GM19397 (cell line): ENCODE measurements around the gene SLC16A10.
"Not testable (repeated sequence)": the region's sequence is repeated elsewhere in the genome, so short reads cannot be mapped to it uniquely, and the experiment has no call there.

Experiments used
- ATAC-seq: cut with Tn5 transposase; IDR thresholded peaks from one replicate; pipeline ENCODE4 v1.9.1; 2021; ENCODE audit warnings: mild to moderate bottlenecking, moderate library complexity; ENCODE audit not compliant: unreplicated experiment

SLC16A10 gene

DNA sequence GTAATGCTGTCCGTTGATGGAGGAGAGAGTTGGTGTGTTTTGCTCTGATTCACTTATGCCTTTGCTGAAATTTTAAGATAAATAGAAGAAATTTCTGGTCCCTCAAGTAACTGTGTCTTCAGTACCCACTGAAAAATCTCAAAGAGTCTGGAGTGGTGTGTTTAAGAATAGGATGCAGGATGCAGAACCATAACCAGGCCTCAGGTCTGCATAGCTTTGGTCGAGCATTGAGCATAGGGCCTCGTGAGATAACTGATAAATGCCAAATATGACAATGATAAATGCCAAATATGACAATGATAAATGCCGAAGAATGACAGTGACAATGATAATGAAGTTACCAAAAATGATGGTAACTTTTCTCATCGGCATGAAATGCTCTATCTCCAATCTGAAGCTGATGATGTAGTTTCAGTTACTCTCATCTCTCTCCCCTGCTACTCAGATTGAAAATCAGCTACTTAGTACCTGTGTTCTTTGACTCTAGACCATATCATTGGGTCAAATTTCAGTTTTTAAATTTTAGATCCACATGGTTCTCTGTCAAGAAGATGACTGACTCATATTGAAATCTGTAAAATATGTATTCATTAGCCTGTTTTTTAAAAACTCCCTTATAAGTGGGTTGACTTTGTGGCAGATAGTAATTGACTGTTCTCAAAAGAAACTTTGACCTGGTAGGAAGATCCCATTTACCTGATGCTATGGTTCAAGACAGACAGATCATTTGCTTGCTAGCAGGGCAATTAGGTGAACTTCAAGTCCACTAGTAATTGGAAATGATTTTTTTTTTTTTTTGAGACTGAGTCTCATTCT is 96.6 kb downstream of the SLC16A10 start:
- no peak for ATAC-seq

DNA sequence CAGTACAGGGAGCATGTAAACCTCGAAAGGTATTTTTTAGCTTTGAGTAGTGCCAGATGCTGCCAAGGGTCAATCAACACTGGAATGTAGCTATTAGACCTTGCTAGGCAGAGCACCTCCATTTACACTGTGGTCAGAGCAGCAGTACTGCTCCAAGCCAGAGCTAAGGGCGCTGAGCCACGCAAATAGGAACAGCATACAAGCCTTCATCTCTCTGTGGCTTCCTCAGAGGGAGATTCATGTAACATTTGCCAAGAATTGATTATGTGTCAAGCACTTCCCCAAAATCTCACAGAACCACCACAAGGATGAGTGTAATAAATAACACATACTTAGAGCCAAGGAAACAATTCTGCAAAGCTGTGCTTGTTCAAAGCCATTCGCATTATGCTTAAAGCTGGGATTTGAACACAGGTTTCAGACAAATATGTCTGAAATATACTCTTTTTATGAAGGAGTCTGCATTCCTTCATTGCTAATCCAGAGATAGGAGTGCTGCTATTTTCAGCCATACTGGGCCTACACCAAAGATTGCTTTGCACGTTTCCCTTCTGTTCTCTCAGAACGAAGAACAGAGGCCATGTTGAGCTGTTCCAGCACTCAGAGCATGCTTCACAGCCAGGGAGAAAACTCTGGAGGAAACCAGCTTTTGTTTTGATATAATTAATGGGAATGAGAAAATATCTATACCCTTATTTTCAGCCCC is 97.7 kb downstream of the SLC16A10 start:
- ATAC-seq, result no peak

GRCh38 chr6:111185954-111186353 is 98.7 kb downstream of the SLC16A10 start:
- no peak for ATAC-seq

GRCh38 chr6:111187874-111188273 is 100.6 kb downstream of the SLC16A10 start:
- no peak for ATAC-seq

DNA sequence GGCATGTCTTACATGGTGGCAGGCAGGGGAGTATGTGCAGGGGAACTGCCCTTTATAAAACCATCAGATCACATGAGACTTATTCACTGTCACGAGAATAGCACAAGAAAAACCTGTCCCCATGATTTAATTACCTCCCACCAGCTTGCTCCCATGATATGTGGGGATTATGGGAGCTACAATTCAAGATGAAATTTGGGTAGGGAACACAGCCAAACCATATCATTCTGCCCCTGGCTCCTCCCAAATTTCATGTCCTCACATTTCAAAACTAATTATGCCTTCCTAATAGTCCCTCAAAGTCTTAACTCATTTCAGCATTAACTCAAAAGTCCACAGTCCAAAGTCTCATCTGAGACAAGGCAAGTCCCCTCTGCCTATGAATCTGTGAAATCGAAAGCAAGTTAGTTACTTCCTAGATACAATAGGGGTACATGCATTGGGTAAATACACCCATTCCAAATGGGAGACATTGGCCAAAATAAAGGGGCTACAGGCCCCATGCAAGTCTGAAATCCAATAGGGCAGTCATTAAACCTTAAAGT is 102.4 kb downstream of the SLC16A10 start:
- ATAC-seq, result not testable (repeated sequence)

- no peak for ATAC-seq
Measured at GRCh38 chr6:111190637-111191036, 103.3 kb downstream of the SLC16A10 start.

GRCh38 chr6:111191136-111191535 is 103.8 kb downstream of the SLC16A10 start:
- ATAC-seq, result not testable (repeated sequence)

GRCh38 chr6:111192911-111193555 is 105.7 kb downstream of the SLC16A10 start:
- no peak for ATAC-seq

DNA sequence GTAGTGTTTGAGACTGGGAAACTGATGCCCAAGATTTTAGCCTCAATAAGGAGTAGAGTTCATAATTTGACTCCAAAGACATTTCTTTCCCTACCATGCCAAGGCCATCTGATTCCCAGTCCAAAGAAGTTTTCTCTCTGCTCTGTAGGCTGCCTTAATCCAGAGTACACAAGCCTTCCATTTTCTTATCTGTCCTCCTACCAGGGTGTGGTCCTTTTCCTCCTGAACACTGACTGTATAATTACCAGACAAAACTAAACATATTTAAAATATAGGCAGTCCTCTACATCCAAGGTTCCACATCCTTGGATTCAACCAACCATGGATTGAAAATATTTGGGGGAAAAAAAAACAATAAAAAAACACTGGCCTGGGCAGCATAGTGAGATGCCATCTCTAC is 108.4 kb downstream of the SLC16A10 start:
- no peak for ATAC-seq

DNA sequence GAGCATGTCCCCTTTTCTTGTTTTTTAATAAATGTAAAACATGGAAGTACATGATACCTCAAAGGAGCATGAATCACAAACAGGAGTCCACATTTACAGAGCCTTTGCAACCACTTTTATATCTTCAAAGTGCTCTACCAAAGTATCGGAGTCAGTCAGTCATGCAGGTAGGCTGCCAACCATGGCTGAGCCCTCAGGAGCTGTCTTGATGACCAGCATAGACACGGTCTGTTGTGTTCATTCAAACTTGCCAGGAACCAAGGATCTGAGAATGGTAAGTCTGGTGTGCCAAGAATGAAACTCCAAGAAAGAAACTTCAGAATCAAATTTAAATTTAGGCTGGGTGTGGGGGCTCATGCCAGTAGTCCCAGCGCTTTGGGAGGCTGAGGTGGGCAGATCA is 111.5 kb downstream of the SLC16A10 start:
- no peak for ATAC-seq

DNA sequence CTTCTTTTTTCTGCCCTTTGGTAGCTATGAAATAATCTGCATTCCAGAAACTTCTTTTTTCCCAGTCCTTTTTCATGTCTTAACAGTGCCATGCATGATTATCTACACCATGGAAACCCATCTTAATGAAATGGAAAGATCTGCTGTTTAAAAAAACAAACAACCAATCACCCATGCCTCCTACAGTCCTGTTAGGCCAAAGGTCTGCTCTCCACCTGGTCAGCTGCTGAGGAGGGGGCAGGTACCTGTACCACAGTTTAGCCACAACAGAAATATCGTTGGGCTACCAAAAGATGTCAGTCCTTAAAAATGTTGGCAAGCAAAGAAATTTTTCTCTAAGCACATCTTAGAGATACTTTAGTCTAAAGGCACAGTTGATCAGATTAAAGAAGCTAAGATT is 112.6 kb downstream of the SLC16A10 start:
- ATAC-seq, result no peak

- ATAC-seq, result no peak
Measured at GRCh38 chr6:111200350-111201243, 113.3 kb downstream of the SLC16A10 start.

- ATAC-seq, result no peak
Measured at GRCh38 chr6:111201244-111201554, 113.9 kb downstream of the SLC16A10 start.

DNA sequence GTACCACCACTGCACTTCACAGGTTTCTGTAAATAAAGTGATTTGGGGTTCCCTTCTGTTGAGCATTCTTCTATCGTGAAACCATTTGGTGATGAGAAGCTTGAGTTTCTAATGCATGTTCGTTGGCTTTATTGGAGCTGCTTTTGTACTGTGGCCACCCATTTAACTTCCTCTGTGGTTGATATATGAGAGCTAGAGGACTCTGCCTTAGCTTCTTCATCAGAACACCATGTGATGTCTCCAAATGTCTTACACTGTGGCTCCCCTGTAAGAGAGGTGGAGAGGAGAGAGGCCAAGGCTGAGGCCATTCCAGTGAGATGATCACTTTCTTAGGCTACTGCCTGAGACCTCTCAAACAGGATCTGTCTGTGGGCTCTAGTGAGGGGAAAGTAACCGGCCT is 114.5 kb downstream of the SLC16A10 start:
- ATAC-seq, result no peak

DNA sequence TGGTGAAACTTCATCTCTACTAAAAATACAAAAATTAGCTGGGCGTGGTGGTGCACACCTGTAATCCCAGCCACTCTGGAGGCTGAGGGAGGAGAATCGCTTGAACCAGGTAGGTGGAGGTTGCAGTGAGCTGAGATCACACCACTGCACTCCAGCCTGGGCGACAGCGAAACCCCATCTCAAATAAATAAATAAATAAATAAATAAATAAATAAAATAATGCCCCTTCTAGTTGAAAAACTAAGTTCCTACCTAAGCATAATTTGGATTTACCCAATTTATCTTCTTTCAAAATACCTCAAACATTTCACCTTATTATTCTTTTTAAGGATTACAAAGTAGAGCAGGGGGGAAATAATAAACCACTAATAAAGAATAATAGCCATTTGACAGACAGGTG is 116.2 kb downstream of the SLC16A10 start:
- not testable (repeated sequence) for ATAC-seq

DNA sequence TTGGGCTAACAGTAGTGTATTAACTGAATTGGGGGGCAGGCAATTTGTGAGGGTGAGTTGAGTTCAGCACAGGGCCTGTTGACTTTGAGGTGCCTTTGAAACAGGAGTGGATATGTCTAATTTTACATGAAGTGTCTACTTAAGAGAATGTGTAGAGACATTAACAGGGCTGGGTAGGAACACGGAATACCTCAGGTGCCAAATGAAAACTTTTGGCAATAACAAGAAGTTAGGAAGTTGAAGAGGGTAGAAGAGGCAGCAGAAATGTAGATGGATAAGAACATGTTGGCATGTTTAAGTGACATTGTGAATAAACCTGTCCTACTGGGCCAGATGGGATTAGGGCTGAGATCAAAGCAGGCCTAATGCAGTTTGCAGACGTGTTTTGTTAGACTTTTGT is 117.0 kb downstream of the SLC16A10 start:
- ATAC-seq, result no peak

DNA sequence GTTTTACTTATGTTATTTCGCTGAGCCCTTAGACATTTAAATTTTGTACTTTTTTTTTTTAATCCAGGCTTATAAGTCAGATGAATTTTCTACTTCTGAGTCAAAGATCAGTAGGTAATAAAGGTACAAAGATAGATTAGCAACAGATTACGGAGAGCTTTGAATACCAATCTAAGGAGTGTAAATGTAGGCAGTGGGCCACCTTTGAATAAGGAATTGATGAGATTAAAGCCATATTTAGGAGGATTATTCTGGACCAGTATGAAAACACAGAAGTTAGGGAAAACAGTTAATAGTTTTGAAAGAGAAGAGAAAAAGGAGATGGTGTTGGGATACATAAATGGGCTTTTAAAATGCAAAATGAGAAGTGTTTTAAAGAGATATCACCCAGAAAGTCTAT is 117.6 kb downstream of the SLC16A10 start:
- no peak for ATAC-seq

GRCh38 chr6:111205502-111205901 is 118.2 kb downstream of the SLC16A10 start:
- ATAC-seq, result no peak

GRCh38 chr6:111207141-111207858 is 120.0 kb downstream of the SLC16A10 start:
- ATAC-seq, result no peak

DNA sequence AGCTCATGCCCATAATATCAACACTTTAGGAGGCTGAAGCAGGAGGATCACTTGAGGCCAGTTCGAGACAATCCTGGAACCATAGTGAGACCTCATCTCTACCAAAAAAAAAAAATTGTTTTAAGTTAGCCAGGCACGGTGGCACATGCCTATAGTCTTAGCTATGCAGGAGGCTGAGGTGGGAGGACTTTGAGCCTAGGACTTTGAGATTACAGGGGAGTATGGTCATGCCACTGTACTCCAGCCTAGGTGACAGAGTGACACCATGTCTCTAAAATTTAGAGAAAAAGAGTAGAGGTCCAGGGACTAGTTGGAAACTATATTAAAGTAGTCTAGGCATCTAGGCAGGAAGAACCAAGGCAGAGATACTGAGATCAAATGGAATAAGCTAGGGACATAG is 121.6 kb downstream of the SLC16A10 start:
- no peak for ATAC-seq
